KMS-11 (cell line): Measurements from ENCODE around the gene RPLP2.

Source experiments
- H2AFZ ChIP-seq: fragments of 200-600 bp; sonication (generic); 2 replicates; pipeline ENCODE4 v1.6.1; 2016; ENCODE audit warnings: antibody characterized with exemption, mixed run types, low read depth
- H3K27ac ChIP-seq: fragments of 200-600 bp; sonication (generic); 2 replicates; pipeline ENCODE4 v1.6.1; 2016; ENCODE audit warnings: mild to moderate bottlenecking, mixed run types
- H3K27me3 ChIP-seq: fragments of 200-600 bp; sonication (generic); 2 replicates; pipeline ENCODE4 v1.6.1; 2017; ENCODE audit warnings: mild to moderate bottlenecking, low read depth, mixed run types, moderate library complexity; ENCODE audit not compliant: insufficient read depth
- H3K36me3 ChIP-seq: fragments of 200-600 bp; sonication (generic); 2 replicates; pipeline ENCODE4 v1.6.1; 2017; ENCODE audit warnings: mild to moderate bottlenecking, mixed run types; ENCODE audit not compliant: insufficient read depth
- H3K4me1 ChIP-seq: fragments of 200-600 bp; sonication (generic); 2 replicates; pipeline ENCODE4 v1.6.1; 2016; ENCODE audit warnings: mild to moderate bottlenecking, low read depth, mixed run types; ENCODE audit not compliant: poor library complexity, severe bottlenecking
- H3K4me2 ChIP-seq: fragments of 200-600 bp; sonication (generic); 2 replicates; pipeline ENCODE4 v1.7.0; 2016; ENCODE audit warnings: mild to moderate bottlenecking, mixed run types
- H3K4me3 ChIP-seq: fragments of 200-600 bp; sonication (generic); IDR thresholded peaks from 2 replicates; pipeline ENCODE4 v1.6.1; 2017; ENCODE audit warnings: low read depth, low read length, mixed read lengths; ENCODE audit not compliant: insufficient read depth
- H3K79me2 ChIP-seq: fragments of 200-600 bp; sonication (generic); 2 replicates; pipeline ENCODE4 v1.6.1; 2016; ENCODE audit warnings: low read depth, mixed run types; ENCODE audit not compliant: insufficient read depth
- H3K9ac ChIP-seq: fragments of 200-600 bp; sonication (generic); 2 replicates; pipeline ENCODE4 v1.6.1; 2016; ENCODE audit warnings: mild to moderate bottlenecking, mixed run types
- H4K20me1 ChIP-seq: fragments of 200-600 bp; sonication (generic); 2 replicates; pipeline ENCODE4 v1.6.1; 2016; ENCODE audit warnings: mild to moderate bottlenecking, mixed run types; ENCODE audit not compliant: insufficient read depth
- CTCF ChIP-seq: fragments of 200-600 bp; sonication (generic); conservative IDR thresholded peaks from 2 replicates; pipeline ENCODE4 v1.6.1; 2017; ENCODE audit warnings: low read depth, mild to moderate bottlenecking, antibody characterized with exemption, low read length, moderate library complexity, mixed read lengths

The RPLP2 gene

GRCh38 chr11:856397-856796 lies 46.6 kb downstream of the RPLP2 start:
- Histone ChIP-seq H3K4me3 (no peak overlapping the region), H3K4me1 (peaks cover 20% of the 10 kb centered on the region), H4K20me1 (no peaks in the 10 kb centered on the region), H3K27ac (no peak overlapping the region), H2AFZ (no peak overlapping the region), H3K9ac (no peak overlapping the region), H3K4me2 (no peak overlapping the region), H3K27me3 (peaks cover 3% of the 10 kb centered on the region; the same call in 1 of the 2 replicates), H3K79me2 (no peaks in the 10 kb centered on the region), H3K36me3 (no peaks in the 10 kb centered on the region)
- TF ChIP-seq CTCF, result no peak

GRCh38 chr11:858053-858761 lies 48.4 kb downstream of the RPLP2 start:
- Histone ChIP-seq H3K36me3 (no peaks in the 10 kb centered on the region), H3K9ac (no peak overlapping the region), H3K27ac (no peak overlapping the region), H4K20me1 (no peaks in the 10 kb centered on the region), H3K4me3 (no peak overlapping the region), H2AFZ (no peak overlapping the region), H3K4me1 (peaks cover 20% of the 10 kb centered on the region), H3K79me2 (no peaks in the 10 kb centered on the region), H3K27me3 (peaks cover 7% of the 10 kb centered on the region; the same call in 1 of the 2 replicates), H3K4me2 (no peak overlapping the region)
- TF ChIP-seq CTCF, result no peak

- Histone ChIP-seq H2AFZ (no peak overlapping the region), H3K27me3 (peaks cover 7% of the 10 kb centered on the region; the same call in 1 of the 2 replicates), H3K9ac (no peak overlapping the region), H3K4me1 (peaks cover 20% of the 10 kb centered on the region), H3K4me2 (no peak overlapping the region), H4K20me1 (no peaks in the 10 kb centered on the region), H3K27ac (no peak overlapping the region), H3K36me3 (no peaks in the 10 kb centered on the region), H3K4me3 (no peak overlapping the region), H3K79me2 (no peaks in the 10 kb centered on the region)
- no peak for TF ChIP-seq CTCF
Observed at GRCh38 chr11:858762-859339, 49.1 kb downstream of the RPLP2 start.

GRCh38 chr11:859394-860131 lies 49.8 kb downstream of the RPLP2 start:
- Histone ChIP-seq H3K27ac (no peak overlapping the region), H3K36me3 (no peaks in the 10 kb centered on the region), H4K20me1 (no peaks in the 10 kb centered on the region), H3K27me3 (peaks cover 7% of the 10 kb centered on the region; the same call in 1 of the 2 replicates), H3K9ac (no peak overlapping the region), H3K79me2 (no peaks in the 10 kb centered on the region), H3K4me1 (peaks cover 20% of the 10 kb centered on the region), H2AFZ (peak overlapping the region; percentile 18; the same call in 1 of the 2 replicates), H3K4me2 (peak overlapping the region; percentile 33; the same call in 1 of the 2 replicates), H3K4me3 (no peak overlapping the region)
- no peak for TF ChIP-seq CTCF
